GM12801 (cell line): ENCODE measurements around the gene MMP10.

ENCODE experiments used
- CTCF ChIP-seq: IDR thresholded peaks from one replicate; pipeline ENCODE4 v1.5.1; 2011; ENCODE audit warnings: control low read depth; ENCODE audit not compliant: insufficient read length; ENCODE audit errors: extremely low read depth

MMP10 gene

GRCh38 chr11:102809971-102810370 is 29.5 kb upstream of the MMP10 start:
- no peak for TF ChIP-seq CTCF

GRCh38 chr11:102807921-102808320 is 27.5 kb upstream of the MMP10 start:
- no peak for TF ChIP-seq CTCF

- no peak for TF ChIP-seq CTCF
These were observed 25.9 kb upstream of the MMP10 start for GRCh38 chr11:102806296-102806695.

GRCh38 chr11:102802341-102802740 is 21.9 kb upstream of the MMP10 start:
- TF ChIP-seq CTCF = no peak

GRCh38 chr11:102800767-102801166 is 20.3 kb upstream of the MMP10 start:
- no peak for TF ChIP-seq CTCF

GRCh38 chr11:102799681-102800340 is 19.4 kb upstream of the MMP10 start:
- TF ChIP-seq CTCF = no peak

- no peak for TF ChIP-seq CTCF
These were observed 17.8 kb upstream of the MMP10 start, which contains the start of gene MMP1 for GRCh38 chr11:102798012-102798746. Gene MMP1, minus strand, starts transcription at chr11:102798160. Its CDS starts 68 bp downstream, at chr11:102798092.
